Measurements from ENCODE around the gene NFIX.

- no peak for TF ChIP-seq CTCF (IDR thresholded peaks at IDR 0.05 in 4 of 5, conservative IDR thresholded peaks at IDR 0.05 in 1 of 5)
- TF ChIP-seq POLR2A (IDR thresholded peaks at IDR 0.05): no peak
Measured at GRCh38 chr19:12969292-12969988, 25.8 kb upstream of the NFIX start, which contains the start of gene DAND5.

Data from gastrocnemius medialis (tissue), 4 donors.